Activated CD4-positive, alpha-beta T cell treated with anti-CD3 and anti-CD28 coated beads for 36 hours (primary cell): ENCODE measurements around the gene MIA2. TPM values are rescaled to one million over a fixed set of nuclear protein-coding genes. Genes with fewer than 3 reads are reported as not detected.

Experiments
- ATAC-seq: fragments of 200-7000 bp; cut with Tn5 transposase; one replicate; pipeline ENCODE4 v1.10.0; 2021; ENCODE audit warnings: mild to moderate bottlenecking, moderate library complexity
- CTCF ChIA-PET: fragments of 350-600 bp; sonication (Branson Sonifier 250); formaldehyde crosslinking; loops from one replicate; lab custom pipeline; 2021; ENCODE audit warnings: antibody characterized with exemption; lab: Charles Lee
- POLR2A ChIA-PET: fragments of 350-600 bp; sonication (Branson Sonifier 250); formaldehyde crosslinking; loops from one replicate; lab custom pipeline; 2021; ENCODE audit warnings: antibody characterized with exemption, inconsistent platforms; lab: Charles Lee
- DNase-seq: peaks from one replicate; pipeline ENCODE4 v3.0.0-alpha.2; 2020
- H3K27ac Mint-ChIP-seq: one replicate; pipeline ENCODE4 v1.8.0; 2021; ENCODE audit warnings: mixed read lengths
- H3K27me3 Mint-ChIP-seq: one replicate; pipeline ENCODE4 v1.8.0; 2021; ENCODE audit warnings: mixed read lengths
- H3K36me3 Mint-ChIP-seq: one replicate; pipeline ENCODE4 v1.8.0; 2021; ENCODE audit warnings: low read depth, mixed read lengths
- H3K4me1 Mint-ChIP-seq: one replicate; pipeline ENCODE4 v1.8.0; 2021; ENCODE audit warnings: mixed read lengths
- H3K4me3 Mint-ChIP-seq: one replicate; pipeline ENCODE4 v1.8.0; 2021; ENCODE audit warnings: mild to moderate bottlenecking, moderate library complexity, mixed read lengths
- H3K9me3 Mint-ChIP-seq: one replicate; pipeline ENCODE4 v1.8.0; 2021; ENCODE audit warnings: low read depth, mixed read lengths
- intact Hi-C, 2 experiments: fragments of 100-400 bp; cut with DNase I in 1 of 2; cut with micrococcal nuclease in 1 of 2; formaldehyde crosslinking; loops; one replicate each; pipeline versions ENCODE4 v1.14.2 to v1.15.1; 2022 to 2024; cut with DNase I, micrococcal nuclease
- total RNA-seq, 2 experiments: library from RNA; stranded (reverse); gene quantifications; one replicate each; pipeline ENCODE4 v1.2.3, GENCODE V29; 2021

Gene MIA2
- total RNA-seq, 2 experiments from 2014 or later, result 18.2 to 22.2 TPM

DNA sequence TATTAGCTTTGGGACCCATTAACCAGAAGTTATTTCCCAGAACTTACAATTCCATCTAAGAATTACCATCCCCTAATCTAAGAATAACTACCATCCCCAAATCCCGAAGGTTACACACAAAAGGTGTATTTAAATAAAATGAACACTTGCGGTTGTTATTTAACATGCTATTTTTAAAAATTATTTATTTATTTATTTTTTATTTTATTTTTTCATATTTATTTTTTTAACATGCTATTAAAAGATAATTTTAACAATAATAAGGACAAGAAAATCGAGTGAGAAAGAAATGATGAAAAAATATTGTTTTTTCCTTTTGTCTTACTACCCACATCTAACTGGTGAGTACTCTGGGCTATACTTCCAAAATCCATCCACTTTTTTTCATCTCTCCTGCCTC, 192.2 kb downstream of the MIA2 start:
- no peak overlapping the region for H3K4me3 Mint-ChIP-seq
- H3K9me3 Mint-ChIP-seq, result no peaks in the 10 kb centered on the region
- ChIA-PET CTCF (interaction anchor here (0.5 to 2.6 kb wide), 8 partner anchors 9 to 410 kb away, joined by 3 to 10 read pairs (median 3); no protein-coding TSS in a partner anchor), POLR2A (no interaction called here)
- peaks cover 68% of the 10 kb centered on the region for H3K4me1 Mint-ChIP-seq
- H3K27ac Mint-ChIP-seq, result no peak overlapping the region
- intact Hi-C loops, result no loop called here
- DNase-seq (no peak), ATAC-seq (no peak)
- H3K27me3 Mint-ChIP-seq, result no peaks in the 10 kb centered on the region
- peaks cover 5% of the 10 kb centered on the region for H3K36me3 Mint-ChIP-seq

DNA sequence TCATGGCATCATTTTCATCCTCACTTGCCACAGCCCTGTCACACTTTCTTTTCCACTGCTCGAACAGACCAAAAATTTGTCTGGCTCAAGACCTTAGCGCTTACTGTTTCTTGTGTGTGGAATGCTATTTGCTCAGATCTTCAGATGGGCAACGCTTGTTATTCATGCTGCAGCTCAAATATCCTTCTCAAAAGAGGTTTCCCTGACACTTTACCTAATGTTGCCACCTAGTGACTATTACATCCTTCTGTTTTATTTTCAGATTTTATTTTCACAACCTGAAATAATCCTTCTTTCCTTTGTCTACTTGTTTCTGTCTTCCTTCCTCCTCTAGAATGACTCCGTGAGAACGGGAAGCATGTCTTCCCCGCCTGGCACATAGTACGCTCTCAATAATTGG, 192.9 kb downstream of the MIA2 start:
- Mint-ChIP-seq H3K27me3 (no peaks in the 10 kb centered on the region), H3K36me3 (peaks cover 3% of the 10 kb centered on the region), H3K4me3 (peak overlapping the region; percentile 1), H3K9me3 (no peaks in the 10 kb centered on the region), H3K4me1 (peaks cover 65% of the 10 kb centered on the region), H3K27ac (peak overlapping the region; percentile 59)
- ChIA-PET POLR2A (no interaction called here), CTCF (interaction anchor here (0.6 to 2.6 kb wide), 7 partner anchors 10 to 411 kb away, joined by 3 to 10 read pairs (median 4); no protein-coding TSS in a partner anchor)
- ATAC-seq (peak; percentile 24), DNase-seq (no peak)
- intact Hi-C loops, result no loop called here

- H3K27ac Mint-ChIP-seq, result no peak overlapping the region
- CTCF ChIA-PET, result interaction anchor here (0.7 to 2.6 kb wide), 5 partner anchors 11 to 321 kb away, joined by 3 to 10 read pairs (median 4); no protein-coding TSS in a partner anchor
- DNase-seq, result no peak
- H3K27me3 Mint-ChIP-seq, result no peaks in the 10 kb centered on the region
- intact Hi-C loops, result no loop called here
- no peak overlapping the region for H3K4me3 Mint-ChIP-seq
- H3K4me1 Mint-ChIP-seq, result peaks cover 59% of the 10 kb centered on the region
- POLR2A ChIA-PET, result no interaction called here
- H3K36me3 Mint-ChIP-seq, result peaks cover 3% of the 10 kb centered on the region
- ATAC-seq, result no peak
- H3K9me3 Mint-ChIP-seq, result no peaks in the 10 kb centered on the region
These were observed 194.4 kb downstream of the MIA2 start for GRCh38 chr14:39428118-39428517.

DNA sequence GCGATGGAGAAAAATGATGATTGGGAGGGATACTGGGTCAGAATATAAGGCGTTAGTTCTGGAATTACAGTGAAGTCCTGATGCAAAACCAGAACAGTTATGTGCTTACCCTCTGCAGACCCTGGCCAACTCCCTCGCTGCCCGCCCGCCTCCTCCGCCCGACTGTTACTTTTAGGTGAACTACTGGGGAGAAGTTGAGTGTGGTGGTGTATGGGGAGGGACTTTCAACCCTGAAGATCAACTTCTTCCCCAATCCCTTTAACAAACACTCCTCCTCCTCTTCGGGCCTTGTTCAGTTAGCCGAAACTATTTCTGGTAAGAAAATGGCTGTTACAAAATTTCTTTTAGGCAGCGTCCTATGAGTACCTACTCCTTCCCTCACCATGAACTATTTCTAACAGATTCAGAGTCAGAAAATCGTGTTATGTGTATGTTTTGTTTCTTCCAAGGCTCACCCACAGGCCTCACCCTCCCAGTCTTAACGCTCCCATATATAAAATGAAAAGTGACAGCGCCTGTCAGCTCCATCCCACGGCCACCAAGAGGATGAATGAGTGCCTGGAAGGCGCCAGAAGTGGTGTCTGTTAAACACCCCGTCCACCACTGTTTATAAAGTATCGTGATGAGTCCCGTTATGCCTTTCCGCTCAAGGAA, 197.2 kb downstream of the MIA2 start:
- ChIA-PET POLR2A (interaction anchor here (0.6 to 2.2 kb wide), 4 partner anchors 17 to 317 kb away, joined by 3 to 18 read pairs (median 4); partner anchors contain the start of genes GEMIN2 and TRAPPC6B), CTCF (interaction anchor here (0.7 to 1.5 kb wide), 5 partner anchors 17 to 333 kb away, joined by 3 to 4 read pairs (median 3); no protein-coding TSS in a partner anchor)
- peak overlapping the region; percentile 96 for H3K27ac Mint-ChIP-seq
- H3K9me3 Mint-ChIP-seq, result no peaks in the 10 kb centered on the region
- H3K4me1 Mint-ChIP-seq, result peaks cover 49% of the 10 kb centered on the region
- peak overlapping the region; percentile 92 for H3K4me3 Mint-ChIP-seq
- ATAC-seq (peak; percentile 14), DNase-seq (peak; percentile 30)
- intact Hi-C loops, result loop anchor here (1.0 to 5.0 kb wide), 4 partner anchors 34 to 329 kb away; partner anchors contain the start of gene SEC23A (in 1 of the 2)
- peaks cover 3% of the 10 kb centered on the region for H3K36me3 Mint-ChIP-seq
- no peaks in the 10 kb centered on the region for H3K27me3 Mint-ChIP-seq

DNA sequence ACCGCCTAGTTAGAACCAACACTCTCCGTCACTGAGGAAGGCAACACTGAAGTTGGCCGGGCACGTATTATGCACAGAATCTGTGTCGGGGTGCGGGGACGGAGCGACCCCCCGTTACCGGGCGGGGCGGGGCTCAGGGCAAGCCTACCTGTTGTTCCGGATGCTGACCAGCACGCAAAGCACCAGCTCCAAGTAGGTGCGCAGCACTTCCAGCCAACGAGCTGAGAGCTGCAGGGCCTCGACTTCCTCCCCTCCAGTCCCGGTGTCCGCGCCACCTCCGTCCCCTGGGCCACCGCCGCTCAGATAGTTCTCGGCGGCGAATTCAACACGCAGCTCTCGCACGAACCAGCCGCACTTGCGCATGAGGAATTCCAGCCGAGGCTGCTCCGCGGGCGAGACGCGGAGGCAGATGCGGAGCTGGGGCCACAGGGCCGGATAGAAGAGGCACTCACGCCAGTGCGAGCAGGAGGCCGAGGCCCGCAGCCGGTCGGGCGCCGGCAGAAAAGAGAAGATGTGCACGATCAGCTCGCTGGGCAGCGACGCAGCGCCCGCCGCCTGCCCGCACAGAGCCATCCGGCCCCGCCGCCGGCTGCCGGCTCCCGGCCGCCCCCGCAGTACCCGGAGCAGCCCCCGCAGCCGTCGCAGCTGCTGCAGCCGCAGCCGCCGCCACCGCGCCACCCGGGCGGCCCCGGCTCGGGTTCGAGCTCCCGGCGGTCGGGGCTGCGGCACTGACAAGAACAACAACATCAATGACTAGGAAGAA, 197.9 kb downstream of the MIA2 start:
- DNase-seq (peak; percentile 67), ATAC-seq (peak; percentile 10)
- Mint-ChIP-seq H3K4me3 (peak overlapping the region; percentile 92), H3K36me3 (peaks cover 3% of the 10 kb centered on the region), H3K9me3 (no peaks in the 10 kb centered on the region), H3K4me1 (peaks cover 43% of the 10 kb centered on the region), H3K27ac (peak overlapping the region; percentile 100), H3K27me3 (no peaks in the 10 kb centered on the region)
- intact Hi-C loops, result loop anchor here (1.0 to 5.0 kb wide), 13 partner anchors 15 to 329 kb away; partner anchors contain the start of genes PNN (in 2 of the 2), SEC23A (in 2 of the 2), GEMIN2 (in 1 of the 2) and TRAPPC6B (in 1 of the 2)
- POLR2A ChIA-PET, result interaction anchor here (0.7 to 2.2 kb wide), 9 partner anchors 10 to 328 kb away, joined by 3 to 18 read pairs (median 3); partner anchors contain the start of genes GEMIN2, SEC23A and TRAPPC6B
- CTCF ChIA-PET, result interaction anchor here (0.6 to 1.5 kb wide), 6 partner anchors 18 to 324 kb away, joined by 3 to 4 read pairs (median 3); no protein-coding TSS in a partner anchor

DNA sequence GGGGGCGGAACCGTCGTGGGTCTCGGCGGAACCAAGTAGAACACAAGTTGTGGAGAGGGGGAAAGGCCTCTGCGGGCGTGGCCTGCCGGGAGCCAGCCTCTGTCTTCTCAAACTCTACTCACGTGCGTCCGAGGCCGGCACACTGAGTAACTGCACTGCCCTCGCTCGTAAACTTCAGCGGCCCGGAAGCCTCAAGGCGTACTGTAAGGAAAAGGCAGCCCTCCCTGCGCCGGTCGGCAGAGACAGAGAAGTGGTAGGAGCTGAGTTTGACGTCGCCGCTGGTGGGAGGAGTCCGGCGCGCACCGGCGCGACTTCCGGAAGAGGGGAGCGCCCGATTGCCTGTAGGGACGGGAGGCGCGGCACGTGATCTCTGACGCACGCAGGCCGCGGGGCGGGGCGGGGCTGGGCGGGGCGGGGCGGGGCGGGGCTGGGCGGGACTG, 198.5 kb downstream of the MIA2 start, which contains the start of gene FBXO33:
TSS of gene FBXO33 (minus strand) at position 255 of the 440 bp plus-strand sequence. CDS start 271 bp downstream, outside the sequence.
- DNase-seq, result peak; percentile 98
- H3K4me3 Mint-ChIP-seq, result peak within 1 kb of the TSS; percentile 92
- H3K36me3 Mint-ChIP-seq, result peaks cover 3% of the 10 kb centered on the region
- POLR2A ChIA-PET, result interaction anchor here (0.6 to 2.2 kb wide), 10 partner anchors 10 to 329 kb away, joined by 3 to 18 read pairs (median 3); partner anchors contain the start of genes GEMIN2, SEC23A and TRAPPC6B
- H3K27me3 Mint-ChIP-seq, result no peaks in the 10 kb centered on the region
- CTCF ChIA-PET, result interaction anchor here (0.6 to 1.5 kb wide), 4 partner anchors 256 to 325 kb away, joined by 3 to 4 read pairs (median 4); partner anchors contain the start of gene TRAPPC6B
- ATAC-seq, result peak; percentile 87
- intact Hi-C loops, result loop anchor here (1.0 to 5.0 kb wide), 12 partner anchors 15 to 330 kb away; partner anchors contain the start of genes PNN (in 2 of the 2), SEC23A (in 2 of the 2), GEMIN2 (in 1 of the 2) and TRAPPC6B (in 1 of the 2)
- no peaks in the 10 kb centered on the region for H3K9me3 Mint-ChIP-seq
- peaks cover 37% of the 10 kb centered on the region for H3K4me1 Mint-ChIP-seq
- H3K27ac Mint-ChIP-seq, result peak within 1 kb of the TSS; percentile 100

- peak; percentile 82 for DNase-seq
- H3K4me1 Mint-ChIP-seq, result peaks cover 35% of the 10 kb centered on the region
- CTCF ChIA-PET, result interaction anchor here (0.6 to 2.7 kb wide), 7 partner anchors 9 to 338 kb away, joined by 3 to 9 read pairs (median 4); partner anchors contain the start of gene TRAPPC6B
- intact Hi-C loops, result loop anchor here (1.0 to 5.0 kb wide), 12 partner anchors 14 to 331 kb away; partner anchors contain the start of genes PNN (in 2 of the 2), SEC23A (in 2 of the 2), GEMIN2 (in 1 of the 2) and TRAPPC6B (in 1 of the 2)
- ATAC-seq, result peak; percentile 54
- H3K27ac Mint-ChIP-seq, result peak overlapping the region; percentile 96
- H3K9me3 Mint-ChIP-seq, result no peaks in the 10 kb centered on the region
- peaks cover 3% of the 10 kb centered on the region for H3K36me3 Mint-ChIP-seq
- H3K4me3 Mint-ChIP-seq, result peak overlapping the region; percentile 92
- no peaks in the 10 kb centered on the region for H3K27me3 Mint-ChIP-seq
- POLR2A ChIA-PET, result interaction anchor here (0.6 to 2.2 kb wide), 9 partner anchors 16 to 330 kb away, joined by 3 to 18 read pairs (median 5); partner anchors contain the start of genes GEMIN2, PNN, SEC23A and TRAPPC6B
These were observed 199.1 kb downstream of the MIA2 start for GRCh38 chr14:39432619-39433451.

GRCh38 chr14:39433452-39433813, 199.7 kb downstream of the MIA2 start:
- intact Hi-C loops, result loop anchor here in 1 of 2 experiments (2.0 to 5.0 kb wide), 6 partner anchors 13 to 331 kb away; partner anchors contain the start of genes PNN and SEC23A
- Mint-ChIP-seq H3K9me3 (no peaks in the 10 kb centered on the region), H3K27ac (peak overlapping the region; percentile 96), H3K4me3 (peak overlapping the region; percentile 92), H3K4me1 (peaks cover 30% of the 10 kb centered on the region), H3K36me3 (peaks cover 3% of the 10 kb centered on the region), H3K27me3 (no peaks in the 10 kb centered on the region)
- ATAC-seq (no peak), DNase-seq (no peak)
- CTCF ChIA-PET, result interaction anchor here (0.6 to 3.0 kb wide), 5 partner anchors 10 to 338 kb away, joined by 3 to 14 read pairs (median 6); no protein-coding TSS in a partner anchor
- POLR2A ChIA-PET, result interaction anchor here (0.8 to 1.3 kb wide), 4 partner anchors 15 to 331 kb away, joined by 3 to 17 read pairs (median 6); partner anchors contain the start of genes PNN and SEC23A

- CTCF ChIA-PET, result interaction anchor here (1.0 to 3.0 kb wide), 6 partner anchors 9 to 205 kb away, joined by 3 to 14 read pairs (median 5); no protein-coding TSS in a partner anchor
- ATAC-seq, result no peak
These were observed 200.7 kb downstream of the MIA2 start for GRCh38 chr14:39434401-39434800.

More at GRCh38 chr14:39434401-39434800, 200.7 kb downstream of the MIA2 start:
- Mint-ChIP-seq H3K27me3 (no peaks in the 10 kb centered on the region), H3K9me3 (no peaks in the 10 kb centered on the region), H3K36me3 (peaks cover 3% of the 10 kb centered on the region), H3K4me3 (no peak overlapping the region), H3K27ac (no peak overlapping the region), H3K4me1 (peaks cover 22% of the 10 kb centered on the region)
- DNase-seq, result no peak
- POLR2A ChIA-PET, result interaction anchor here (0.6 to 1.3 kb wide), 4 partner anchors 51 to 406 kb away, joined by 3 to 6 read pairs (median 4); partner anchors contain the start of gene SEC23A
- intact Hi-C loops, result loop anchor here in 1 of 2 experiments (5.0 kb wide), 3 partner anchors 37 to 332 kb away; partner anchors contain the start of gene SEC23A
